ENCODE data around the gene TXK. TPM values are rescaled to one million over a fixed set of nuclear protein-coding genes. Genes with fewer than 3 reads are reported as not detected.
A peak's percentile ranks its signal among the peaks of the same experiment; 100 is the strongest.

TXK gene
- total RNA-seq, 1 donor, result 0.86 TPM

DNA sequence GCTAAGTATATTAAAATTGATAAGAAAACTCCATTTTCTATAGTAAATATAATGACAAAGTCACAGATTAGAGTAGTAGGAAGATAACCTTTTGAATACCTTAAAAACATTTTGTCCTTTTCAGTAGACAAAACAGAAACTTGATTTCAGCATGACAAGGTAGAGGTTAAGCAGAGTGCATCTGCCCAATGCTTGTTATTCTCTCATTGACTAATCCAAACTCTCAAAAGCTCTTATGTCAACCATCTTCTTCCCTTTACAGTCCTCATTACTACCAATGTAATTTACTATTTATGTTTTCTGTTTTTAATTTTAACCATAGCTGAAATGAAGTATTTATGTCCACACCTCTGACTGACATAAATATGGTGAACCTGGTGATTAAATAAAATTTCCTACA lies 106.4 kb downstream of the TXK start:
- DNase-seq (ENCODE audit: low read depth), result no peak
- H3K4me3 ChIP-seq (ENCODE audit: low read depth, low read length), result no peak overlapping the region
- no peak for TF ChIP-seq CTCF (IDR thresholded peaks at IDR 0.05; ENCODE audit: insufficient read depth, low read depth, low read length)

GRCh38 chr4:48025005-48025404 lies 109.0 kb downstream of the TXK start:
- no peak overlapping the region for H3K4me3 ChIP-seq (ENCODE audit: low read depth, low read length)
- TF ChIP-seq CTCF (IDR thresholded peaks at IDR 0.05; ENCODE audit: insufficient read depth, low read depth, low read length), result no peak
- peak; percentile 20 for DNase-seq (ENCODE audit: low read depth)

- no peak for TF ChIP-seq CTCF (IDR thresholded peaks at IDR 0.05; ENCODE audit: insufficient read depth, low read depth, low read length)
Observed at GRCh38 chr4:48024522-48024921, 109.5 kb downstream of the TXK start.

DNA sequence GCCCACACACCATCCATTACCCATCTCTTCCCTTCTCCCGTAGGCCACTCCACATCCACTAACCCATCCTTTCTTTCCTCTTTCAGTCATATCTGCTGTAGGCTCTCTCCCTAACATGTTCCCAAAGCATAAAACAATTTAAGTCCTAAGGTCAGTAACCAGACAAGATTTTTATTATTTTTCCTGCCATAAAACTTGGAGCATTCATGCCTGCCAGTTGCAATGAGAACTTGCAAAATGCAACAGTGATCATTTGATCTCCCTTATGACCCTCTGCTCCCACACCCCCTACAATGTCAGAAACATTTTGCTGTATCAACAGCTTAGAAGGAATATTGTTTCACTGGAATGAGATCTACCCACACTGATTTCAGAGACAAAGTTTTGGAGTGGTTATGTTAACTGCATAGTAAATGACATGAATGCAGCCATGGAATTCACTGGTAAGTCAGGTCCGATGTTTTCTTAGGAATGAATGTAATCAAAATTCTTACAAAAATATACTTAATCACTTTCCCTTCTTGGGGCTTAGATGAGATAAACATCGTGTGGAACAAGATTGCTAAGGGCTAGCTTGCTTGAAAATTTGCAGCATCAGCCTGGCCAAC lies 111.8 kb downstream of the TXK start:
- TF ChIP-seq CTCF (IDR thresholded peaks at IDR 0.05; ENCODE audit: insufficient read depth, low read depth, low read length), result no peak
- no peak overlapping the region for H3K4me3 ChIP-seq (ENCODE audit: low read depth, low read length)
- DNase-seq (ENCODE audit: low read depth), result peak; percentile 14

More at GRCh38 chr4:48024522-48024921, 109.5 kb downstream of the TXK start:
- H3K4me3 ChIP-seq (ENCODE audit: low read depth, low read length), result no peak overlapping the region
- no peak for DNase-seq (ENCODE audit: low read depth)

DNA sequence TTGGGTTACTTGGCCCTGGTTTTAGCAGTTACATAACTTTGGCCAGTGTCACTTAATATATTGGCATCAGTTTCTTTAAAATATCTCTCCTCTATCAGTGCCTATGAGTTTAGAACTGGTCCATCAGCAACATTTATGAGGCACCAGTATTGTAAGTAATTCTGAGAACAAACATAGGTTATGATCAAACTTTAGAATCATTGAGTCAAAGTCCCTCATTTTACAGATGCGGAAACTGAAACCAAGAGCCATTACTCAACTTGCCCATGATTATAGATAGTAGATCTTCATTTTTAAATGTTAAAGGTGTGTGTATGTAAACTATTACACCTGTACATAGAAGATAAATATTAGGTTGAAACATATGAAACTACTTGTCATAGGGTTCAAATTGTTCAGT lies 113.0 kb downstream of the TXK start:
- no peak for DNase-seq (ENCODE audit: low read depth)
- no peak for TF ChIP-seq CTCF (IDR thresholded peaks at IDR 0.05; ENCODE audit: insufficient read depth, low read depth, low read length)
- no peak overlapping the region for H3K4me3 ChIP-seq (ENCODE audit: low read depth, low read length)

DNA sequence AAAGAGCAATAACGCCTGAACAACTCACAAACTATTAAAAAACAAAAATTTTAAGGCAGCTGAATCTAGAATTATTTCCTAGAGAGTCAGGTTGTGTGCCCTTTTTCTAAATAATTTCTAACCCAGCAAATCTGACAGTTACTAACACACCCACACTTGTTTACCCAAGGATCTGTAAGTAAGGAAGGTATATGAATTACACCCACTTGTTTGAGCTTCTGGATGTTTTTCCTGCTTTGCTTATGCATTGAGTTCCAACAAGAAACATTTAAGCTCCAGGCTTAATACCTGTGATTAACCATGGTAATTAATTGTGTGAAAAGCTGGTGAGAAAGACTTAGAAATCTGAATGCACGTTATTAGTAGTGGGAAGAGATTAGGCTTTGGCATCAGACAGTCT lies 115.9 kb downstream of the TXK start:
- TF ChIP-seq CTCF (IDR thresholded peaks at IDR 0.05; ENCODE audit: insufficient read depth, low read depth, low read length), result no peak
- DNase-seq (ENCODE audit: low read depth), result no peak
- no peak overlapping the region for H3K4me3 ChIP-seq (ENCODE audit: low read depth, low read length)

DNA sequence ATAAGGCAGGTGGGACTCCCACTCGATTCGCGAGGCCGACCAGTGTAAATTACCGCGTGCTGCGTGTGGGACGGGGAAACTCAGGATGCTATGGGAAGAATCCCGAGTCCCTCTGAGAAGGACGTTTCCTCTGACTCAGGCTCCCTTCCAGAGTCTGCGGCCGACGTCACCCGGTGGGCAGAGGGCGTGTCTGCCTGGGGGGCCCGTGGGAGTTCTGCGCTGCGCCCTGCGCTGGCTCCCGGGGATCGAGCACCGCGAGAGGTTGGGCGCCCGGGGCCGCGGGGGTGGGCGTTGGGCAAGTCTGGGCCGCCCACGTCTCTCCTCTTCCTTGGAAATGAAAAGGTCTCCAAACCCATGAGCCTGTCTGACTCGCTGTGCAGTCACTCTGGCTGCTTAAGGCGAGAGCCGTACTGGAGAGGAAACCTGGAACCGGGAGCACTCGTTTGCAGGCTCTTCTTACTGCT lies 116.9 kb downstream of the TXK start:
- peak; percentile 61 for DNase-seq (ENCODE audit: low read depth)
- peak overlapping the region; percentile 66 for H3K4me3 ChIP-seq (ENCODE audit: low read depth, low read length)
- no peak for TF ChIP-seq CTCF (IDR thresholded peaks at IDR 0.05; ENCODE audit: insufficient read depth, low read depth, low read length)

Data from fibroblast of villous mesenchyme (primary cell).